HEK293T (cell line): ENCODE measurements around the gene SAFB.

Experiments
- BHLHE40 ChIP-seq: fragments of 450-650 bp; IDR thresholded peaks from 2 replicates; pipeline ENCODE4 v1.6.1; 2016; ENCODE audit warnings: mild to moderate bottlenecking, moderate library complexity, borderline replicate concordance
- ELF4 ChIP-seq: fragments of 450-650 bp; IDR thresholded peaks from 2 replicates; pipeline ENCODE4 v1.6.1; 2017; ENCODE audit warnings: antibody characterized with exemption
- FOXM1 ChIP-seq: fragments of 450-650 bp; IDR thresholded peaks from 2 replicates; pipeline ENCODE4 v1.6.1; 2017; ENCODE audit warnings: mild to moderate bottlenecking, borderline replicate concordance
- HDGF ChIP-seq: fragments of 450-650 bp; IDR thresholded peaks from 2 replicates; pipeline ENCODE4 v1.6.1; 2017; ENCODE audit warnings: antibody characterized with exemption, borderline replicate concordance
- NFRKB ChIP-seq: fragments of 450-650 bp; IDR thresholded peaks from 2 replicates; pipeline ENCODE4 v1.6.1; 2016; ENCODE audit warnings: mild to moderate bottlenecking, moderate library complexity

- TF ChIP-seq NFRKB: no peak
- no peak for TF ChIP-seq FOXM1
- TF ChIP-seq ELF4: no peak
- no peak for TF ChIP-seq HDGF
- TF ChIP-seq BHLHE40: no peak
These were observed 85.0 kb downstream of the SAFB start for GRCh38 chr19:5707576-5708575.
